HepG2 (cell line): Measurements from ENCODE around the gene ZBED6. TPM values are rescaled to one million over a fixed set of nuclear protein-coding genes. Genes with fewer than 3 reads are reported as not detected.

Experiments
- ATAC-seq: fragments of 200-7000 bp; cut with Tn5 transposase; 3 replicates; pipeline ENCODE4 v1.9.1; 2020; ENCODE audit warnings: mild to moderate bottlenecking, moderate library complexity
- BruUV-seq: library from RNA; stranded (reverse); fragments of 400-500 nt; replicated peaks from 2 replicates; lab custom pipeline; 2021; lab: Mats Ljungman, UMichigan
- CTCF ChIA-PET: fragments of 300-600 bp; formaldehyde crosslinking; extraction: SDS; loops from one replicate; lab custom pipeline; 2021; ENCODE audit warnings: low total read pairs, inconsistent platforms, low intra/inter-chr PET ratio; lab: Yijun Ruan, JAX
- POLR2A ChIA-PET: fragments of 350-600 bp; sonication (Branson Sonifier 250); formaldehyde crosslinking; loops from one replicate; lab custom pipeline; 2020; ENCODE audit warnings: antibody characterized with exemption, inconsistent platforms; lab: Yijun Ruan, JAX
- DNase-seq: peaks from one replicate; pipeline ENCODE4 v3.0.0-alpha.2; 2015; ENCODE audit warnings: low spot score
- FAIRE-seq: peaks from 3 replicates; lab custom pipeline; 2011; peaks lifted over from hg19 to GRCh38; lab: Jason Lieb, UNC
- H2AFZ ChIP-seq: one replicate; pipeline ENCODE4 v1.6.1; 2011; ENCODE audit warnings: low read length, inconsistent platforms
- H3K27ac ChIP-seq: fragments of 300-600 bp; 3 replicates; pipeline ENCODE4 v1.8.0; 2011; ENCODE audit warnings: mixed run types, mild to moderate bottlenecking, mixed read lengths, low read length, inconsistent platforms; ENCODE audit not compliant: insufficient read depth; ENCODE audit errors: extremely low read length
- H3K27me3 ChIP-seq, 2 experiments: fragments of 200-600 bp in 1 of 2; 2 replicates in 1 of 2; 3 replicates in 1 of 2; pipeline versions ENCODE4 v1.6.0 to v1.8.0; 2011; ENCODE audit warnings: low read length in 2 of 2, mild to moderate bottlenecking in 2 of 2, moderate library complexity in 2 of 2, inconsistent platforms in 1 of 2; ENCODE audit not compliant: insufficient read depth in 2 of 2, control insufficient read depth in 1 of 2
- H3K36me3 ChIP-seq, 2 experiments: fragments of 200-600 bp in 1 of 2; replicated peaks in 1 of 2; 2 replicates in 1 of 2; 3 replicates in 1 of 2; pipeline versions ENCODE4 v1.5.1 to v1.8.0; 2011; ENCODE audit warnings: low read length in 2 of 2, inconsistent platforms in 1 of 2; ENCODE audit not compliant: insufficient read depth in 2 of 2, control insufficient read depth in 1 of 2
- H3K4me1 ChIP-seq: 2 replicates; pipeline ENCODE4 v1.5.1; 2012; ENCODE audit warnings: low read length, inconsistent platforms; ENCODE audit not compliant: insufficient read depth
- H3K4me2 ChIP-seq: 2 replicates; pipeline ENCODE4 v1.6.0; 2011; ENCODE audit warnings: low read depth, low read length, inconsistent platforms
- H3K4me3 ChIP-seq, 3 experiments: fragments of 200-600 bp in 1 of 3; sonication (generic), shearing (Covaris generic) in 1 of 3; replicated peaks in 1 of 3; 2 replicates each; pipeline ENCODE4 v1.5.1; 2011 to 2016; ENCODE audit warnings: low read length in 3 of 3, inconsistent platforms in 2 of 3, low read depth in 2 of 3, mild to moderate bottlenecking in 2 of 3, control low read depth in 1 of 3, mixed read lengths in 1 of 3; ENCODE audit not compliant: insufficient read depth in 1 of 3
- H3K79me2 ChIP-seq: one replicate; pipeline ENCODE4 v1.6.1; 2011; ENCODE audit warnings: low read length, inconsistent platforms; ENCODE audit not compliant: insufficient read depth
- H3K9ac ChIP-seq: 2 replicates; pipeline ENCODE4 v1.6.0; 2011; ENCODE audit warnings: mild to moderate bottlenecking, low read depth, low read length, inconsistent platforms; ENCODE audit not compliant: insufficient read depth
- H3K9me3 ChIP-seq: 2 replicates; pipeline ENCODE4 v1.5.1; 2012; ENCODE audit warnings: mild to moderate bottlenecking, low read length
- H4K20me1 ChIP-seq: 2 replicates; pipeline ENCODE4 v1.6.0; 2011; ENCODE audit warnings: inconsistent platforms, mild to moderate bottlenecking, low read length, moderate library complexity; ENCODE audit not compliant: insufficient read depth
- E2F2 ChIP-seq: sonication (generic); formaldehyde crosslinking; IDR thresholded peaks from 2 replicates; pipeline ENCODE4 v1.4.0; 2020; ENCODE audit warnings: missing genetic modification reagents, borderline replicate concordance
- GATAD2A ChIP-seq: IDR thresholded peaks from 2 replicates; pipeline ENCODE4 v1.6.1; 2016
- HNRNPH1 ChIP-seq: fragments of 200-400 bp; formaldehyde crosslinking; optimal IDR thresholded peaks from 2 replicates; pipeline ENCODE3; 2017; ENCODE audit warnings: mild to moderate bottlenecking, low read depth, low read length
- KLF12 ChIP-seq: sonication (generic); formaldehyde crosslinking; IDR thresholded peaks from 2 replicates; pipeline ENCODE4 v1.4.0; 2020; ENCODE audit warnings: missing genetic modification reagents, borderline replicate concordance
- MXD3 ChIP-seq: IDR thresholded peaks from 2 replicates; pipeline ENCODE4 v1.6.1; 2016; ENCODE audit warnings: mild to moderate bottlenecking, missing biosample characterization, missing genetic modification reagents
- ZNF12 ChIP-seq: sonication (generic); formaldehyde crosslinking; IDR thresholded peaks from 2 replicates; pipeline ENCODE4 v1.5.0; 2020; ENCODE audit warnings: missing genetic modification reagents
- ZNF234 ChIP-seq: sonication (generic); formaldehyde crosslinking; conservative IDR thresholded peaks from 2 replicates; pipeline ENCODE4 v1.5.1; 2020; ENCODE audit warnings: mild to moderate bottlenecking, missing genetic modification reagents
- ZNF263 ChIP-seq: sonication (generic); formaldehyde crosslinking; IDR thresholded peaks from 2 replicates; pipeline ENCODE4 v1.4.0; 2020; ENCODE audit warnings: missing genetic modification reagents
- ZNF383 ChIP-seq: sonication (generic); formaldehyde crosslinking; IDR thresholded peaks from 2 replicates; pipeline ENCODE4 v1.4.0; 2020; ENCODE audit warnings: missing genetic modification reagents, mild to moderate bottlenecking, borderline replicate concordance
- ZNF407 ChIP-seq: sonication (generic); formaldehyde crosslinking; IDR thresholded peaks from one replicate; pipeline ENCODE4 v1.5.1; 2020; ENCODE audit warnings: mild to moderate bottlenecking, missing genetic modification reagents; ENCODE audit errors: not compliant biosample characterization
- WGBS: methylation state at CpG from one replicate; pipeline ENCODE4 v1.1.6; 2017; ENCODE audit warnings: low lambda C conversion rate; 5-methylcytosine and 5-hydroxymethylcytosine counted together
- in situ Hi-C: cut with HindIII; loops from 2 replicates; pipeline ENCODE4 v1.10.0; 2017; ENCODE audit warnings: low pct_unique_long_range_greater_than_20kb; ENCODE audit not compliant: extremely low pct_ligation_motif_present
- intact Hi-C: fragments of 100-400 bp; cut with micrococcal nuclease; formaldehyde crosslinking; loops from one replicate; pipeline ENCODE4 v1.10.0; 2022; ENCODE audit not compliant: unreplicated experiment
- polyA plus RNA-seq, 8 experiments: library from polyadenylated mRNA; depleted of rRNA in 3 of 8; stranded (reverse) in 7 of 8; unstranded in 1 of 8; fragments of >200 nt; fragmentation: Illumina TruSeq in 4 of 8; extraction: Trizol in 4 of 8; gene quantifications; 2 replicates each; pipeline versions ENCODE4 v1.2.1 to v1.2.3, GENCODE V29; 2011 to 2016; ENCODE audit warnings: low read depth in 4 of 8, missing spikeins in 1 of 8, mixed read lengths in 1 of 8; ENCODE audit not compliant: insufficient read depth in 1 of 8
- total RNA-seq, 5 experiments: library from RNA; depleted of rRNA; stranded (reverse); fragments of >200 nt; fragmentation: Illumina TruSeq; extraction: Trizol; gene quantifications; 2 replicates each; pipeline ENCODE4 v1.2.3, GENCODE V29; 2016; ENCODE audit warnings: low read depth in 1 of 5
- TF ChIP-seq, protein P1 (sequence below): sonication (generic); formaldehyde crosslinking; IDR thresholded peaks from 2 replicates; pipeline ENCODE4 v1.4.0; 2020; ENCODE audit warnings: missing genetic modification reagents, low read depth, mild to moderate bottlenecking, borderline replicate concordance
- TF ChIP-seq, protein P2 (sequence below): sonication (generic); formaldehyde crosslinking; IDR thresholded peaks from 2 replicates; pipeline ENCODE4 v1.8.1; 2023; ENCODE audit warnings: mild to moderate bottlenecking, missing genetic modification reagents

ZBED6 gene
- total and polyA plus RNA-seq, 2 of the 13 experiments (the other 11 are each of a cell fraction or from before 2014, with no cell fraction given) = 9.3 to 12.5 TPM

GRCh38 chr1:203826175-203826574, 30.8 kb downstream of the ZBED6 start (continued):
- TF ChIP-seq ZNF407 (CRISPR knock-in tag) = no peak
- no peak for TF ChIP-seq ZNF12 (CRISPR knock-in tag)
- TF ChIP-seq MXD3 = no peak

- H3K9me3 ChIP-seq = no peaks in the 10 kb centered on the region
- H3K27ac ChIP-seq = no peak overlapping the region
- no peaks in the 10 kb centered on the region; the same call in 1 of the 2 replicates for H4K20me1 ChIP-seq
- ATAC-seq = no peak
- CTCF ChIA-PET = no interaction called here
- in situ Hi-C loops (no loop called here), intact Hi-C loops (no loop called here)
- WGBS = 98% methylated on average over 5 of the region's 5 CpGs
- H3K4me2 ChIP-seq = no peak overlapping the region
- BruUV-seq = no TSS peak
- peaks cover 14% of the 10 kb centered on the region for H3K79me2 ChIP-seq
- no peaks in the 10 kb centered on the region for H3K4me1 ChIP-seq
- H3K27me3 ChIP-seq = no peaks in the 10 kb centered on the region
- no peak for FAIRE-seq
- POLR2A ChIA-PET = no interaction called here
- peaks cover 9 to 72% of the 10 kb centered on the region in 2 experiments for H3K36me3 ChIP-seq
- H2AFZ ChIP-seq = no peak overlapping the region
- no peak for DNase-seq
- no peak overlapping the region for H3K4me3 ChIP-seq
- no peak overlapping the region for H3K9ac ChIP-seq
- no peak for TF ChIP-seq ZNF234 (CRISPR knock-in tag)
- no peak for TF ChIP-seq HNRNPH1
- no peak for TF ChIP-seq KLF12 (CRISPR knock-in tag)
- no peak for TF ChIP-seq E2F2 (CRISPR knock-in tag)
- no peak for TF ChIP-seq GATAD2A (CRISPR knock-in tag)
- TF ChIP-seq, protein P1, sequence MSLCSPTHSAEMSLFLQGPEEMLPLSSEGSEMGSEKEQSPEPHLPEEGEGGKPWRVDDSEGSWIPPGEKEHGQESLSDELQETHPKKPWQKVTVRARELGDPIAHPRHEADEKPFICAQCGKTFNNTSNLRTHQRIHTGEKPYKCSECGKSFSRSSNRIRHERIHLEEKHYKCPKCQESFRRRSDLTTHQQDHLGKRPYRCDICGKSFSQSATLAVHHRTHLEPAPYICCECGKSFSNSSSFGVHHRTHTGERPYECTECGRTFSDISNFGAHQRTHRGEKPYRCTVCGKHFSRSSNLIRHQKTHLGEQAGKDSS (CRISPR knock-in tag) = no peak
- TF ChIP-seq, protein P2, sequence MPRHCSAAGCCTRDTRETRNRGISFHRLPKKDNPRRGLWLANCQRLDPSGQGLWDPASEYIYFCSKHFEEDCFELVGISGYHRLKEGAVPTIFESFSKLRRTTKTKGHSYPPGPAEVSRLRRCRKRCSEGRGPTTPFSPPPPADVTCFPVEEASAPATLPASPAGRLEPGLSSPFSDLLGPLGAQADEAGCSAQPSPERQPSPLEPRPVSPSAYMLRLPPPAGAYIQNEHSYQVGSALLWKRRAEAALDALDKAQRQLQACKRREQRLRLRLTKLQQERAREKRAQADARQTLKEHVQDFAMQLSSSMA = no peak
- TF ChIP-seq ZNF263 (CRISPR knock-in tag) = no peak
- no peak for TF ChIP-seq ZNF383
These were observed 32.6 kb downstream of the ZBED6 start for GRCh38 chr1:203828002-203828401.
